Aorta (tissue), 5 donors: ENCODE measurements around the gene NFATC2. TPM values are rescaled to one million over a fixed set of nuclear protein-coding genes. Genes with fewer than 3 reads are reported as not detected.

Experiments
- ATAC-seq: fragments of 200-7000 bp; cut with Tn5 transposase; one replicate; pipeline ENCODE4 v1.9.1; 2022; ENCODE audit warnings: moderate library complexity; ENCODE audit not compliant: low FRiP score
- DNase-seq, 2 donors: peaks; one replicate each; pipeline ENCODE4 v3.0.0-alpha.2; 2020
- H3K27ac ChIP-seq, 2 donors: one replicate each; pipeline ENCODE4 v1.5.1; 2013; ENCODE audit warnings: low read length in 2 of 2, mild to moderate bottlenecking in 2 of 2, moderate library complexity in 2 of 2, control low read depth in 1 of 2, inconsistent platforms in 1 of 2, low read depth in 1 of 2
- H3K27me3 ChIP-seq, 2 donors: one replicate each; pipeline ENCODE4 v1.6.1; 2013; ENCODE audit warnings: control low read depth in 1 of 2, low read length in 1 of 2, mild to moderate bottlenecking in 1 of 2, moderate library complexity in 1 of 2; ENCODE audit not compliant: insufficient read depth in 2 of 2, control insufficient read depth in 1 of 2
- H3K36me3 ChIP-seq, 2 donors: one replicate each; pipeline ENCODE4 v1.6.1; 2013; ENCODE audit warnings: control low read depth in 1 of 2, low read length in 1 of 2, mild to moderate bottlenecking in 1 of 2; ENCODE audit not compliant: insufficient read depth in 2 of 2, control insufficient read depth in 1 of 2
- H3K4me1 ChIP-seq, 2 donors: one replicate each; pipeline ENCODE4 v1.6.1; 2013; ENCODE audit warnings: low read length in 2 of 2, control low read depth in 1 of 2, mild to moderate bottlenecking in 1 of 2, moderate library complexity in 1 of 2; ENCODE audit not compliant: insufficient read depth in 2 of 2, control insufficient read depth in 1 of 2
- H3K4me3 ChIP-seq, 2 donors: one replicate each; pipeline ENCODE4 v1.5.1; 2013; ENCODE audit warnings: low read length in 2 of 2, control low read depth in 1 of 2, mild to moderate bottlenecking in 1 of 2
- H3K9me3 ChIP-seq: one replicate; pipeline ENCODE4 v1.6.1; 2013; ENCODE audit warnings: mild to moderate bottlenecking, low read length; ENCODE audit not compliant: control insufficient read depth
- WGBS, 2 donors: extraction: QIAGEN DNeasy Blood & Tissue Kit; methylation state at CpG; one replicate each; pipeline ENCODE4 v1.1.7; 2013; 5-methylcytosine and 5-hydroxymethylcytosine counted together
- intact Hi-C, 2 donors: fragments of 100-400 bp; cut with DNase I; formaldehyde crosslinking; loops; one replicate each; pipeline versions ENCODE4 v1.14.2 to v1.15.0; 2022
- polyA plus RNA-seq, 2 donors: library from polyadenylated mRNA; stranded (reverse); fragments of 200-250 nt; gene quantifications; one replicate each; pipeline ENCODE4 v1.2.3, GENCODE V29; 2013
- total RNA-seq, 2 donors: library from RNA; stranded (reverse); fragmentation: NEBNext Ultra II Directional; extraction: Animal tissue kit (Norgen Biotek cat#: 25700); gene quantifications; one replicate each; pipeline ENCODE4 v1.2.1, GENCODE V29; 2021
- donor health status: healthy with polysubstance abuse.
- donor health status: Bipolar disorder and iron deficiency.
- donor health status: DM: no; HTN: no; CAD: no.
- donor health status: DM: no; HTN: no; CAD: no.
- donor health status: DM: yes; HTN: yes; CAD: no.

NFATC2 gene
- total and polyA plus RNA-seq, 4 donors: 1.7 to 13.0 (median 7.4) TPM

DNA sequence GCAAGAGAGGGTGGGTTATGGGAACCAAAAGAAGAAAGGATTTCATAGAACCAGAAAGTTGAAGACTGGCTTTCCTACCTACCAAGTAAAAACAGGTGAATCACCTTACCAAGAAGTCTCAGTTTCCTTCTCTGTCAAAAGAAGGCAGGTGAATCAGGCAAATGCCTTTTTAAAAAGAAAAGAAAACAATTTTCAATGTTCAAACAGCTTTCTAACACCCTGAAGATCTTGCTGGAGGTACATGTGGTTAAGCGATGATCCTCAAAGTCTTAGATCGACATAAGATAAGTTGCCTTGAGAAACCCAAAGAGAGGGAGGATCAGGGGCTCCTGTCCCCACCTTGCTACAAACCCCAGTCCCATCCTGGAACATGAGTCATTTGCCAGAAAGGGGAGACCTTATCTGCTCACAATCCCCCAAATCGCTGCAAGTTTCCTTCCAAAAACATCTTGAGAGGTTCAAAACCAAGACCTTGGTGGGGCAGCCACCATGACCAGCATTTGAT, 71.6 kb downstream of the NFATC2 start:
- DNase-seq: no peak
- no peak for ATAC-seq
- H3K4me3 ChIP-seq: no peak overlapping the region

DNA sequence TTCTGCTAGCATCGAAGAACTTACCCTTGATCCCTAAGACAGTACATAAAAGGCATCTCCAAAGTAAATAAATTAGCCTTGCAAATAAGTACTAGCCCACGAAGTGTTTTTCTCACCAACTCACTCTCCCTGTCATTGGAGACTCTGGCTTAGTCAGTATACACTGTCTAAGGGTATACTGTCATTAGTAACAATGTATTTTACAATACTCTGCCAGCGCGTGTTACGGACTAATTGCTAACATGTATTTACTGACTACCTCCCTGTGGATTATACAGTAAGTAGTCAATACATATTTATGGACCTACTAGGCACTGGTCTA, 72.1 kb downstream of the NFATC2 start:
- Histone ChIP-seq H3K27ac (no peak overlapping the region), H3K4me1 (no peaks in the 10 kb centered on the region), H3K27me3 (no peaks in the 10 kb centered on the region), H3K9me3 (no peaks in the 10 kb centered on the region), H3K36me3 (no peaks in the 10 kb centered on the region), H3K4me3 (no peak overlapping the region)
- intact Hi-C loops: no loop called here
- ATAC-seq (no peak), DNase-seq (no peak)
- 89 to 93% methylated on average over 5 of the region's 5 CpGs for WGBS, 2 donors

More for the DNA sequence above, 71.6 kb downstream of the NFATC2 start:
- intact Hi-C loops: no loop called here
- Histone ChIP-seq H3K27me3 (no peaks in the 10 kb centered on the region), H3K36me3 (no peaks in the 10 kb centered on the region), H3K27ac (no peak overlapping the region), H3K4me1 (no peaks in the 10 kb centered on the region), H3K9me3 (no peaks in the 10 kb centered on the region)
- 95% methylated on average over 3 of the region's 3 CpGs for WGBS, 2 donors

DNA sequence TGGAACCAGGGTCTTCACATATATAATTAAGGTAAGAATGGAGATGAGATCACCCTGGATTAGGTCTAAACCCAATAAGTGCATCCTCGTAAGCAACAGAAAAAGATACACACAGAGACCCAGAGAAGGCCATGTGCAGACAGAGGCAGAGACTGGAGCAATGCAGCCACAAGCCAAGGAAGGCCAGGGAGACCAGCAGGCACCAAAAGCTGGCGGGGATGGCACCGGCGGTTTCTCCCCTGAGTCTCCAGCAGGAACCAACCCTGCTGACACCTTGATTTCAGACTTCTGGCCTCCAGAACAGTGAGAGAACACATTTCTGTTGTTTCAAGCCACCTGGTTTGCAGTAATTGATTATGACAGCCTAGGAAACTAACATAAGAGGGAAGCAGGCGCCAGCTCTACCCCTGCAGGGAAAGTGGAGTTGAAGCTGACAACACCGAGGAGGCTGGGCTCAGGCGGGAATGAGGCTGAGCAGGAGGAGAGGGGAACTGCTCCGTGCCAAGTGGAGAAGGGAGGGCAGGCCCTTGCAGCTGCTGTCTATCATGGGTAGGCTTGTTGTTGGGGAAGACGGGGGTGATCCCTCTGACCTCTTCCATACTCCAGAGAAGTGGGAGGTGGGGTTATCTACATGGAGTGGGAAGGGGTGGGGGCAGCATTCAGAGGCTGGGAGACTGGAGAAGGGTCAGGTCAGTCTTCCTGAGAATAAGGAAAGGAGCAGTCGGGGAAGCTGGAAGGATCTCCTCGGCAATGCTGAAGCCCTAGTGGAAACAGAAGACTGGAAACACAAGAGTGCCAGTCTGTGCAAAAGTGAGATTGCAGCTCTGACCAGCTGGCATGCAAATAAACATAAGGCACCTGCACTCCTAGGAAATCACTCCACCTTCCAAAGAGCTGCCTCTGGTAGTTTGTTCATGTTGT, 72.7 kb downstream of the NFATC2 start:
- ATAC-seq (no peak), DNase-seq (no peak)
- H3K9me3 ChIP-seq: no peaks in the 10 kb centered on the region

DNA sequence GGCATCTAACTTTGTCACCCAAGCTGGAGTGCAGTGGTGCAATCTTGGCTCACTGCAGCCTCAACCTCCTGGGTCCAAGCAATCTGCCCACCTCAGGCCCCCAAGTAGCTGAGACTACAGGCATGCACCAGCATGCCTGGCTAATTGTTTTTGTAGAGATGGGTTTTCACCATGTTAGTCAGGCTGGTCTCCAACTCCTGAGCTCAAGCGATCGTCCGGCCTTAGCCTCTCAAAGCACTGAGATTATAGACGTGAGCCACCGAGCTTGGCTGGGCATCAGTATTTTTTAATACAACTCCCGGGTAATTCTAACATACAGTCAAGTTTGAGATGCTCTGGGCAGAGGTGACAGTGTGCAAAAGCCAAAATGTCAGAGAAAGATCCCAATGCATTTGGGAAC, 73.5 kb downstream of the NFATC2 start:
- no peaks in the 10 kb centered on the region for H3K27me3 ChIP-seq
- no peaks in the 10 kb centered on the region for H3K4me1 ChIP-seq
- no peaks in the 10 kb centered on the region for H3K36me3 ChIP-seq
- H3K9me3 ChIP-seq: no peaks in the 10 kb centered on the region
- intact Hi-C loops: no loop called here
- ATAC-seq (no peak), DNase-seq (no peak)
- H3K4me3 ChIP-seq: no peak overlapping the region
- H3K27ac ChIP-seq: no peak overlapping the region
- WGBS, 2 donors: 92 to 93% methylated on average over 6 of the region's 6 CpGs

More for the DNA sequence above, 72.7 kb downstream of the NFATC2 start:
- Histone ChIP-seq H3K27ac (no peak overlapping the region), H3K4me3 (no peak overlapping the region), H3K27me3 (no peaks in the 10 kb centered on the region), H3K36me3 (no peaks in the 10 kb centered on the region), H3K4me1 (no peaks in the 10 kb centered on the region)
- intact Hi-C loops: no loop called here
- WGBS, 2 donors: 79 to 80% methylated on average over 9 to 11 of the region's 11 CpGs

DNA sequence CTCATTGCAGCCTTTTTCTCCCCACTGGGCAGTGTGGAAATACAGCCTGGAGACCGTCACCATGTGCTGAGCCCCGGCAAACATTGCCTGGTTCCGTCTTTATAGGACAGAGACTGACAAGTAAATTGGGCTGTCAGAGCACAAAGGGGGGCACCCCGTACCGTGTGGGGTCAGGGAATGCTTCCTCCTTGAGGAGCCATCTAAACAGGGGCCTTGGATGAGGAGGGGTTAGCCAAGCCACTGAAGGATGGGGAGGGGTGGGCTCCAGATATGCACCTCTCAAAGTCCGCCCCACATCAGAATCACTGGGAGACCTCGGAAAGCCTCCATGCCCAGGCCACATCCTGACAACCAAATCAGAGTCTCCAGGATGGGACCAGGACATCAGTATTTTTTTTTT, 73.9 kb downstream of the NFATC2 start:
- WGBS, 2 donors: 96% methylated on average over 7 of the region's 7 CpGs
- DNase-seq: no peak
- H3K4me1 ChIP-seq: no peaks in the 10 kb centered on the region
- no peaks in the 10 kb centered on the region for H3K36me3 ChIP-seq
- no peaks in the 10 kb centered on the region for H3K9me3 ChIP-seq
- no peaks in the 10 kb centered on the region for H3K27me3 ChIP-seq
- no peak overlapping the region for H3K4me3 ChIP-seq
- H3K27ac ChIP-seq: no peak overlapping the region
- no peak for ATAC-seq
- intact Hi-C loops: no loop called here

DNA sequence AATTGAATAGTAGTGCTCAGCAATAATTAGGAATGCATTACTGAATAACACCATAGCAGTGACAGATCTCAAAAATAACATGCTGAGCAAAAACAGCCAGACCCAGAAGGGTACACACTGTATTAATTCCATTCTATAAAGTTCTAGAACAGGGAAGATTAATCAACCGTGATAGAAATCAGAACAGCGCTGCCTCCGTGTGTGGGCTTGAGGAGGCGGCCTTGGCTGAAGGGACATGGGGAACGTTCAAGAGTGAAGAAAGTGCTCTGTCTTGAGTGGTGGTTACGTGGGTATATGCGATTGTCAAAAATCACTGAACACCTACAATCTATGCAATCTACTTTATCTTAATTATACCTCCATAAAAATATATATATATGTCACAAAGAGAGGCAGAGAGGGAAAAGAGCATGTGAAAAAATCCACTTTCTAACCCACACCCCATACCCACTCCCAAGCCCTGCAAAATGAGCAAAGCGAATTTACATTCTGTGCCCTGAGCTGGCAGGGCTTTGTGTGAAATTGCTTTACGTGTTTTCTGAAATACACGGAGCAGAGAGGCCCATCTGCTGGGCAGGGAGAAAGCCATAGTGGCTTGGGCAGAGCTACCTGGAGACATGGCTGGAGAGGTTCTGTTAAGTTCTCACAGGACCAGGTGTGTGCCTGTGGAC, 74.4 kb downstream of the NFATC2 start:
- no peak overlapping the region for H3K4me3 ChIP-seq
- no peaks in the 10 kb centered on the region for H3K4me1 ChIP-seq
- ATAC-seq: no peak
- DNase-seq: no peak
- H3K27ac ChIP-seq: no peak overlapping the region
- 89 to 91% methylated on average over 10 of the region's 10 CpGs for WGBS, 2 donors
- H3K36me3 ChIP-seq: no peaks in the 10 kb centered on the region
- no peaks in the 10 kb centered on the region for H3K9me3 ChIP-seq
- intact Hi-C loops: no loop called here
- no peaks in the 10 kb centered on the region for H3K27me3 ChIP-seq

DNA sequence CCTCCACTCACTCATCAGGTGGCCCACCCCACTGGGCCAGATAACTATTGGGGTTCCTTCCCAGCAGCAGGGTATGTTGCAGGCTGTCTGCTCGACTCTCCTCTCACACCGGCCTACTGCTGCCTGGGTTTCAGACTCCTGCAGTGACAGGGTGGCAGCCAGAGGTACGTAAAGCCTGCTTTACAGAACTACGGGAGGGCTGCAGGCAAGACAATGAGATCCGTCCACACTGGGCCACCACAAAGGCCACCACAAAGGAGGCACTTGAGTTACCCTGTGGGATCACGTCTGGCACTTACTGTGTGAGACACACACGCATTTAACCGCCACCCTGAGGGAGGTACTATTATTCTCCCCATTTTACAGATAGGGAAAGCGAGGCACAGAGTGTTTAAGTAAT, 78.5 kb downstream of the NFATC2 start:
- H3K4me3 ChIP-seq: no peak overlapping the region
- no peak for DNase-seq
- 84 to 90% methylated on average over 9 of the region's 9 CpGs for WGBS, 2 donors
- ATAC-seq: no peak
- no peaks in the 10 kb centered on the region for H3K9me3 ChIP-seq
- H3K27me3 ChIP-seq: no peaks in the 10 kb centered on the region
- intact Hi-C loops: no loop called here
- no peak overlapping the region for H3K27ac ChIP-seq
- H3K4me1 ChIP-seq: no peaks in the 10 kb centered on the region
- no peaks in the 10 kb centered on the region for H3K36me3 ChIP-seq

DNA sequence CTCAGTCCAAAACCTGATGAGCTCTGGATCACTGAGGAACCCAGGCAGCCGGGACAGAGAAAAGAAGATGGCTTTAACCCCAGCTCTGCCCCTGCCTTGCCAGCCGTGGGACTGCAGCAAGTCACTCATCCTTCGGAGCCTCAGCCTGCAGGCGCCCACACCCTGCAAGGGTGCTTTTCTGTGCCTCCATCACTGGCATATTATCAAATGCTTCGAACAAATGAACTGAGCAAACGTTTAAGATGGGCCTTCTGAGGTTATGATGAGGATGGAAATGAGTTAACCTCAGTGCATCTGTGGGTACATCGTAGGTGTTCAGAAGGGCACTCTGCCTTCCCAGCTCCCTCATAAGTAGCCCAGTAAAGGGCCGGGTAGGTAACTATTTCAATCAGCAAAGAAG, 79.0 kb downstream of the NFATC2 start:
- H3K27ac ChIP-seq: no peak overlapping the region
- no peak for ATAC-seq
- 74 to 76% methylated on average over 8 of the region's 8 CpGs for WGBS, 2 donors
- no peak for DNase-seq
- no peaks in the 10 kb centered on the region for H3K4me1 ChIP-seq
- H3K9me3 ChIP-seq: no peaks in the 10 kb centered on the region
- intact Hi-C loops: no loop called here
- no peaks in the 10 kb centered on the region for H3K36me3 ChIP-seq
- H3K27me3 ChIP-seq: no peaks in the 10 kb centered on the region
- H3K4me3 ChIP-seq: no peak overlapping the region
